Measurements from ENCODE around the gene LRP1B. TPM values are rescaled to one million over a fixed set of nuclear protein-coding genes. Genes with fewer than 3 reads are reported as not detected.

LRP1B gene
- total and polyA plus RNA-seq, 2 of the 8 experiments (the other 6 are each of a cell fraction or from before 2014, with no cell fraction given): 0.03 TPM; not detected in 1

- TF ChIP-seq SP2 (IDR thresholded peaks at IDR 0.05; ENCODE audit: low read length) (no peak), CHD7 (IDR thresholded peaks at IDR 0.05; ENCODE audit: insufficient replicate concordance, low read length) (no peak), RNF2 (IDR thresholded peaks at IDR 0.05; ENCODE audit: borderline replicate concordance, low read depth, low read length, missing control alignments, poor library complexity, severe bottlenecking) (no peak), EGR1 (IDR thresholded peaks at IDR 0.05; ENCODE audit: borderline replicate concordance, low read depth, low read length) (no peak)
These were observed 1254.8 kb downstream of the LRP1B start (continued) for GRCh38 chr2:140876015-140876414.

Data from H1 (cell line).